ENCODE data around the gene XRCC5.

XRCC5 gene

GRCh38 chr2:216159144-216159543 lies 50.0 kb downstream of the XRCC5 start:
- no peak for DNase-seq (ENCODE audit: low spot score)

- no peak for DNase-seq (ENCODE audit: low spot score)
Measured at GRCh38 chr2:216159646-216160045, 50.5 kb downstream of the XRCC5 start.

- no peak for DNase-seq (ENCODE audit: low spot score)
Measured at GRCh38 chr2:216160786-216161185, 51.6 kb downstream of the XRCC5 start.

- DNase-seq (ENCODE audit: low spot score): no peak
Measured at GRCh38 chr2:216161967-216162366, 52.8 kb downstream of the XRCC5 start.

- DNase-seq (ENCODE audit: low spot score): no peak
Measured at GRCh38 chr2:216163518-216163917, 54.4 kb downstream of the XRCC5 start.

GRCh38 chr2:216164087-216164486 lies 54.9 kb downstream of the XRCC5 start:
- DNase-seq (ENCODE audit: low spot score): no peak

GRCh38 chr2:216164576-216164975 lies 55.4 kb downstream of the XRCC5 start:
- DNase-seq (ENCODE audit: low spot score): no peak

- DNase-seq (ENCODE audit: low spot score): no peak
Measured at GRCh38 chr2:216165711-216166110, 56.6 kb downstream of the XRCC5 start.

- DNase-seq (ENCODE audit: low spot score): no peak
Measured at GRCh38 chr2:216169087-216169486, 59.9 kb downstream of the XRCC5 start.

- DNase-seq (ENCODE audit: low spot score): no peak
Measured at GRCh38 chr2:216170076-216170763, 61.1 kb downstream of the XRCC5 start.

GRCh38 chr2:216171011-216171410 lies 61.9 kb downstream of the XRCC5 start:
- no peak for DNase-seq (ENCODE audit: low spot score)

GRCh38 chr2:216172493-216172892 lies 63.3 kb downstream of the XRCC5 start:
- no peak for DNase-seq (ENCODE audit: low spot score)

GRCh38 chr2:216179015-216179414 lies 69.9 kb downstream of the XRCC5 start:
- DNase-seq (ENCODE audit: low spot score): no peak

GRCh38 chr2:216181351-216181750 lies 72.2 kb downstream of the XRCC5 start:
- DNase-seq (ENCODE audit: low spot score): no peak

GRCh38 chr2:216181953-216182461 lies 72.9 kb downstream of the XRCC5 start:
- no peak for DNase-seq (ENCODE audit: low spot score)

- DNase-seq (ENCODE audit: low spot score): no peak
Measured at GRCh38 chr2:216183462-216183861, 74.3 kb downstream of the XRCC5 start.

GRCh38 chr2:216188559-216188850 lies 79.4 kb downstream of the XRCC5 start:
- no peak for DNase-seq (ENCODE audit: low spot score)

- DNase-seq (ENCODE audit: low spot score): no peak
Measured at GRCh38 chr2:216188956-216189355, 79.8 kb downstream of the XRCC5 start.

- DNase-seq (ENCODE audit: low spot score): no peak
Measured at GRCh38 chr2:216189410-216189809, 80.3 kb downstream of the XRCC5 start.

- no peak for DNase-seq (ENCODE audit: low spot score)
Measured at GRCh38 chr2:216192181-216192580, 83.0 kb downstream of the XRCC5 start.

- DNase-seq (ENCODE audit: low spot score): no peak
Measured at GRCh38 chr2:216192931-216193330, 83.8 kb downstream of the XRCC5 start.

GRCh38 chr2:216194013-216194412 lies 84.9 kb downstream of the XRCC5 start:
- DNase-seq (ENCODE audit: low spot score): no peak

GRCh38 chr2:216194561-216194960 lies 85.4 kb downstream of the XRCC5 start:
- DNase-seq (ENCODE audit: low spot score): no peak

- no peak for DNase-seq (ENCODE audit: low spot score)
Measured at GRCh38 chr2:216195565-216196029, 86.4 kb downstream of the XRCC5 start.

Data from kidney capillary endothelial cell (primary cell).